ENCODE measurements around the gene CABCOCO1.

GRCh38 chr10:61616611-61617010 lies 46.1 kb upstream of the CABCOCO1 start:
- no peak for TF ChIP-seq CTCF (IDR thresholded peaks at IDR 0.05)
- TF ChIP-seq NRF1 (IDR thresholded peaks at IDR 0.05; ENCODE audit: low read depth, low read length), result no peak
- TF ChIP-seq EZH2phosphoT487 (IDR thresholded peaks at IDR 0.05; ENCODE audit: borderline replicate concordance, low read depth), result no peak
